HepG2 (cell line): ENCODE results near the gene ARL5B. TPM values are rescaled to one million over a fixed set of nuclear protein-coding genes. Genes with fewer than 3 reads are reported as not detected.

Experiments used
- GLI4 ChIP-seq: sonication (generic); formaldehyde crosslinking; IDR thresholded peaks from 2 replicates; pipeline ENCODE4 v1.5.1; 2020; ENCODE audit warnings: missing genetic modification reagents, mild to moderate bottlenecking, moderate library complexity, borderline replicate concordance
- KLF12 ChIP-seq: sonication (generic); formaldehyde crosslinking; IDR thresholded peaks from 2 replicates; pipeline ENCODE4 v1.4.0; 2020; ENCODE audit warnings: missing genetic modification reagents, borderline replicate concordance
- MAFF ChIP-seq: IDR thresholded peaks from 2 replicates; pipeline ENCODE4 v1.6.1; 2011; ENCODE audit warnings: low read depth, low read length, improper control_type of control experiment
- MTF2 ChIP-seq: sonication (generic); formaldehyde crosslinking; IDR thresholded peaks from 2 replicates; pipeline ENCODE4 v1.5.0; 2020; ENCODE audit warnings: missing genetic modification reagents, borderline replicate concordance
- NR1H2 ChIP-seq: sonication (generic); formaldehyde crosslinking; IDR thresholded peaks from 2 replicates; pipeline ENCODE4 v1.8.1; 2022; ENCODE audit warnings: low read depth, missing genetic modification reagents, borderline replicate concordance
- TERF1 ChIP-seq: sonication (generic); formaldehyde crosslinking; IDR thresholded peaks from 2 replicates; pipeline ENCODE4 v1.8.0; 2022; ENCODE audit warnings: mild to moderate bottlenecking, missing genetic modification reagents, moderate library complexity
- U2AF2 ChIP-seq: fragments of 200-400 bp; formaldehyde crosslinking; IDR thresholded peaks from 2 replicates; pipeline ENCODE4 v1.6.1; 2017; ENCODE audit warnings: low read depth, mild to moderate bottlenecking, low read length
- ZFY ChIP-seq: sonication (generic); formaldehyde crosslinking; IDR thresholded peaks from 2 replicates; pipeline ENCODE4 v1.4.0; 2020; ENCODE audit warnings: missing genetic modification reagents
- ZNF251 ChIP-seq: sonication (generic); formaldehyde crosslinking; IDR thresholded peaks from 2 replicates; pipeline ENCODE4 v1.9.0; 2021; ENCODE audit warnings: mild to moderate bottlenecking, missing genetic modification reagents
- ZNF547 ChIP-seq: sonication (generic); formaldehyde crosslinking; IDR thresholded peaks from 2 replicates; pipeline ENCODE4 v1.5.1; 2020; ENCODE audit warnings: mild to moderate bottlenecking, missing genetic modification reagents
- ZNF556 ChIP-seq: sonication (generic); formaldehyde crosslinking; IDR thresholded peaks from 2 replicates; pipeline ENCODE4 v1.4.0; 2020; ENCODE audit warnings: mild to moderate bottlenecking, missing genetic modification reagents, borderline replicate concordance
- polyA plus RNA-seq, 8 experiments: library from polyadenylated mRNA; depleted of rRNA in 3 of 8; stranded (reverse) in 7 of 8; unstranded in 1 of 8; fragments of >200 nt; fragmentation: Illumina TruSeq in 4 of 8; extraction: Trizol in 4 of 8; gene quantifications; 2 replicates each; pipeline versions ENCODE4 v1.2.1 to v1.2.3, GENCODE V29; 2011 to 2016; ENCODE audit warnings: low read depth in 4 of 8, missing spikeins in 1 of 8, mixed read lengths in 1 of 8; ENCODE audit not compliant: insufficient read depth in 1 of 8
- total RNA-seq, 5 experiments: library from RNA; depleted of rRNA; stranded (reverse); fragments of >200 nt; fragmentation: Illumina TruSeq; extraction: Trizol; gene quantifications; 2 replicates each; pipeline ENCODE4 v1.2.3, GENCODE V29; 2016; ENCODE audit warnings: low read depth in 1 of 5
- TF ChIP-seq, protein P1 (sequence below): sonication (generic); formaldehyde crosslinking; IDR thresholded peaks from 2 replicates; pipeline ENCODE4 v1.4.0; 2020; ENCODE audit warnings: missing genetic modification reagents
- TF ChIP-seq, protein P2 (sequence below): sonication (generic); formaldehyde crosslinking; IDR thresholded peaks from 2 replicates; pipeline ENCODE4 v1.4.0; 2020; ENCODE audit warnings: missing genetic modification reagents, borderline replicate concordance
- TF ChIP-seq, protein P3 (sequence below): sonication (generic); formaldehyde crosslinking; IDR thresholded peaks from 2 replicates; pipeline ENCODE4 v1.9.0; 2021; ENCODE audit warnings: missing genetic modification reagents, borderline replicate concordance
- TF ChIP-seq, protein P4 (sequence below): sonication (generic); formaldehyde crosslinking; IDR thresholded peaks from 2 replicates; pipeline ENCODE4 v1.5.0; 2020; ENCODE audit warnings: missing genetic modification reagents
- TF ChIP-seq, protein P5 (sequence below): sonication (generic); formaldehyde crosslinking; IDR thresholded peaks from 2 replicates; pipeline ENCODE4 v1.8.0; 2022; ENCODE audit warnings: mild to moderate bottlenecking, missing genetic modification reagents

Gene ARL5B
- total and polyA plus RNA-seq, 2 of the 13 experiments (the other 11 are each of a cell fraction or from before 2014, with no cell fraction given) = 26.6 to 32.7 TPM

DNA sequence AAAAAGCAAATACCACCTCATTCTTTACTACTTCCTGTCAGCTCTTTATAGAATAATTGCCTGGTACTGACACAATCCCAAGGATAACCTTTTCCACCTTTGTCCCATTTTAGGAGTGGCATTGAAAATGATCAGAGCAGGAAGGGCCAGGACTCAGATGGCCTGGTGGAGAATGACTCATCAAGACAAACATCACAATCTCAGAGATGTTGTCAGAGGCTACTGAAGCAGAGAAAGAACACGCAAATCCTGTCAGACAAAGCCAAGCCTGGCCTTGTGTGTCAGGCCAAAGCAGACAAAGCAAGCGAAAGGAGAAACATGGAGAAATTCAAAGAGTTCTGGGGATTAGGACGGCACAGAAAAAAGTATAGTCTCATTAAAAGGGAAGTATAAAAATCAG lies 48.7 kb upstream of the ARL5B start (continued):
- TF ChIP-seq, protein P1, sequence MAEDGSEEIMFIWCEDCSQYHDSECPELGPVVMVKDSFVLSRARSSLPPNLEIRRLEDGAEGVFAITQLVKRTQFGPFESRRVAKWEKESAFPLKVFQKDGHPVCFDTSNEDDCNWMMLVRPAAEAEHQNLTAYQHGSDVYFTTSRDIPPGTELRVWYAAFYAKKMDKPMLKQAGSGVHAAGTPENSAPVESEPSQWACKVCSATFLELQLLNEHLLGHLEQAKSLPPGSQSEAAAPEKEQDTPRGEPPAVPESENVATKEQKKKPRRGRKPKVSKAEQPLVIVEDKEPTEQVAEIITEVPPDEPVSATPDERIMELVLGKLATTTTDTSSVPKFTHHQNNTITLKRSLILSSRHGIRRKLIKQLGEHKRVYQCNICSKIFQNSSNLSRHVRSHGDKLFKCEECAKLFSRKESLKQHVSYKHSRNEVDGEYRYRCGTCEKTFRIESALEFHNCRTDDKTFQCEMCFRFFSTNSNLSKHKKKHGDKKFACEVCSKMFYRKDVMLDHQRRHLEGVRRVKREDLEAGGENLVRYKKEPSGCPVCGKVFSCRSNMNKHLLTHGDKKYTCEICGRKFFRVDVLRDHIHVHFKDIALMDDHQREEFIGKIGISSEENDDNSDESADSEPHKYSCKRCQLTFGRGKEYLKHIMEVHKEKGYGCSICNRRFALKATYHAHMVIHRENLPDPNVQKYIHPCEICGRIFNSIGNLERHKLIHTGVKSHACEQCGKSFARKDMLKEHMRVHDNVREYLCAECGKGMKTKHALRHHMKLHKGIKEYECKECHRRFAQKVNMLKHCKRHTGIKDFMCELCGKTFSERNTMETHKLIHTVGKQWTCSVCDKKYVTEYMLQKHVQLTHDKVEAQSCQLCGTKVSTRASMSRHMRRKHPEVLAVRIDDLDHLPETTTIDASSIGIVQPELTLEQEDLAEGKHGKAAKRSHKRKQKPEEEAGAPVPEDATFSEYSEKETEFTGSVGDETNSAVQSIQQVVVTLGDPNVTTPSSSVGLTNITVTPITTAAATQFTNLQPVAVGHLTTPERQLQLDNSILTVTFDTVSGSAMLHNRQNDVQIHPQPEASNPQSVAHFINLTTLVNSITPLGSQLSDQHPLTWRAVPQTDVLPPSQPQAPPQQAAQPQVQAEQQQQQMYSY (CRISPR knock-in tag) = peak; percentile 97
- TF ChIP-seq ZFY (CRISPR knock-in tag) (peak; percentile 41; the same call in 1 of the 2 replicates), ZNF556 (CRISPR knock-in tag) (peak; percentile 20; the same call in 1 of the 2 replicates), GLI4 (CRISPR knock-in tag) (no peak), ZNF547 (CRISPR knock-in tag) (no peak), MAFF (no peak), MTF2 (CRISPR knock-in tag) (no peak), ZNF251 (CRISPR knock-in tag) (no peak), U2AF2 (no peak), KLF12 (CRISPR knock-in tag) (no peak), NR1H2 (no peak), TERF1 (no peak)
- TF ChIP-seq, protein P2, sequence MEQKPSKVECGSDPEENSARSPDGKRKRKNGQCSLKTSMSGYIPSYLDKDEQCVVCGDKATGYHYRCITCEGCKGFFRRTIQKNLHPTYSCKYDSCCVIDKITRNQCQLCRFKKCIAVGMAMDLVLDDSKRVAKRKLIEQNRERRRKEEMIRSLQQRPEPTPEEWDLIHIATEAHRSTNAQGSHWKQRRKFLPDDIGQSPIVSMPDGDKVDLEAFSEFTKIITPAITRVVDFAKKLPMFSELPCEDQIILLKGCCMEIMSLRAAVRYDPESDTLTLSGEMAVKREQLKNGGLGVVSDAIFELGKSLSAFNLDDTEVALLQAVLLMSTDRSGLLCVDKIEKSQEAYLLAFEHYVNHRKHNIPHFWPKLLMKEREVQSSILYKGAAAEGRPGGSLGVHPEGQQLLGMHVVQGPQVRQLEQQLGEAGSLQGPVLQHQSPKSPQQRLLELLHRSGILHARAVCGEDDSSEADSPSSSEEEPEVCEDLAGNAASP (CRISPR knock-in tag) = peak; percentile 89
- TF ChIP-seq, protein P3, sequence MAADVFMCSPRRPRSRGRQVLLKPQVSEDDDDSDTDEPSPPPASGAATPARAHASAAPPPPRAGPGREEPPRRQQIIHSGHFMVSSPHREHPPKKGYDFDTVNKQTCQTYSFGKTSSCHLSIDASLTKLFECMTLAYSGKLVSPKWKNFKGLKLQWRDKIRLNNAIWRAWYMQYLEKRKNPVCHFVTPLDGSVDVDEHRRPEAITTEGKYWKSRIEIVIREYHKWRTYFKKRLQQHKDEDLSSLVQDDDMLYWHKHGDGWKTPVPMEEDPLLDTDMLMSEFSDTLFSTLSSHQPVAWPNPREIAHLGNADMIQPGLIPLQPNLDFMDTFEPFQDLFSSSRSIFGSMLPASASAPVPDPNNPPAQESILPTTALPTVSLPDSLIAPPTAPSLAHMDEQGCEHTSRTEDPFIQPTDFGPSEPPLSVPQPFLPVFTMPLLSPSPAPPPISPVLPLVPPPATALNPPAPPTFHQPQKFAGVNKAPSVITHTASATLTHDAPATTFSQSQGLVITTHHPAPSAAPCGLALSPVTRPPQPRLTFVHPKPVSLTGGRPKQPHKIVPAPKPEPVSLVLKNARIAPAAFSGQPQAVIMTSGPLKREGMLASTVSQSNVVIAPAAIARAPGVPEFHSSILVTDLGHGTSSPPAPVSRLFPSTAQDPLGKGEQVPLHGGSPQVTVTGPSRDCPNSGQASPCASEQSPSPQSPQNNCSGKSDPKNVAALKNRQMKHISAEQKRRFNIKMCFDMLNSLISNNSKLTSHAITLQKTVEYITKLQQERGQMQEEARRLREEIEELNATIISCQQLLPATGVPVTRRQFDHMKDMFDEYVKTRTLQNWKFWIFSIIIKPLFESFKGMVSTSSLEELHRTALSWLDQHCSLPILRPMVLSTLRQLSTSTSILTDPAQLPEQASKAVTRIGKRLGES (CRISPR knock-in tag) = no peak
- TF ChIP-seq, protein P4, sequence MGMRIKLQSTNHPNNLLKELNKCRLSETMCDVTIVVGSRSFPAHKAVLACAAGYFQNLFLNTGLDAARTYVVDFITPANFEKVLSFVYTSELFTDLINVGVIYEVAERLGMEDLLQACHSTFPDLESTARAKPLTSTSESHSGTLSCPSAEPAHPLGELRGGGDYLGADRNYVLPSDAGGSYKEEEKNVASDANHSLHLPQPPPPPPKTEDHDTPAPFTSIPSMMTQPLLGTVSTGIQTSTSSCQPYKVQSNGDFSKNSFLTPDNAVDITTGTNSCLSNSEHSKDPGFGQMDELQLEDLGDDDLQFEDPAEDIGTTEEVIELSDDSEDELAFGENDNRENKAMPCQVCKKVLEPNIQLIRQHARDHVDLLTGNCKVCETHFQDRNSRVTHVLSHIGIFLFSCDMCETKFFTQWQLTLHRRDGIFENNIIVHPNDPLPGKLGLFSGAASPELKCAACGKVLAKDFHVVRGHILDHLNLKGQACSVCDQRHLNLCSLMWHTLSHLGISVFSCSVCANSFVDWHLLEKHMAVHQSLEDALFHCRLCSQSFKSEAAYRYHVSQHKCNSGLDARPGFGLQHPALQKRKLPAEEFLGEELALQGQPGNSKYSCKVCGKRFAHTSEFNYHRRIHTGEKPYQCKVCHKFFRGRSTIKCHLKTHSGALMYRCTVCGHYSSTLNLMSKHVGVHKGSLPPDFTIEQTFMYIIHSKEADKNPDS (CRISPR knock-in tag) = no peak
- TF ChIP-seq, protein P5, sequence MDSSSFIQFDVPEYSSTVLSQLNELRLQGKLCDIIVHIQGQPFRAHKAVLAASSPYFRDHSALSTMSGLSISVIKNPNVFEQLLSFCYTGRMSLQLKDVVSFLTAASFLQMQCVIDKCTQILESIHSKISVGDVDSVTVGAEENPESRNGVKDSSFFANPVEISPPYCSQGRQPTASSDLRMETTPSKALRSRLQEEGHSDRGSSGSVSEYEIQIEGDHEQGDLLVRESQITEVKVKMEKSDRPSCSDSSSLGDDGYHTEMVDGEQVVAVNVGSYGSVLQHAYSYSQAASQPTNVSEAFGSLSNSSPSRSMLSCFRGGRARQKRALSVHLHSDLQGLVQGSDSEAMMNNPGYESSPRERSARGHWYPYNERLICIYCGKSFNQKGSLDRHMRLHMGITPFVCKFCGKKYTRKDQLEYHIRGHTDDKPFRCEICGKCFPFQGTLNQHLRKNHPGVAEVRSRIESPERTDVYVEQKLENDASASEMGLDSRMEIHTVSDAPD (CRISPR knock-in tag) = no peak
